T-helper 1 cell (primary cell): ENCODE data around the gene TRIM67.

Source experiments
- DNase-seq, 5 donors: peaks; one replicate each; pipeline ENCODE4 v3.0.0-alpha.2; 2012 to 2020

TRIM67 gene

DNA sequence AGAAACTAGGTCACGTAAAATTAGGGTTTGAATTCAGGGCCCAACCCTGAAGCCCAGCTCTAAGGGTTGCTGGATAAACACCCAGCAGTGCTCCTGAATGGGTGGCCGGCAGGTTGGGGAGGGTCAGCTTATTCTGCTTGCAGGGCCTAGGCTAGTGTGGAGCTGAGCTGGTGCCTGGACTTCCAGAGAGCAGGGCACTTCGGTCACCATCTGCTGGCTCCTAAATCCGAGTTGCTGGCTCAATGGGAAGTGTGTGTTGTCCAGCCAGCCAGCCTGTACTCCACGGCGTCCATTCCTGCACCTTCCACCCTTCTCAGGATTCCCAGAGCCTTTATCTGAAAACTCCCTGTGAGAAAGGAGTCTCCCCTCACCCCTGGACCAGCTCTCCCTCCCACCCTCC is 23.0 kb downstream of the TRIM67 start:
- DNase-seq, result no peak

DNA sequence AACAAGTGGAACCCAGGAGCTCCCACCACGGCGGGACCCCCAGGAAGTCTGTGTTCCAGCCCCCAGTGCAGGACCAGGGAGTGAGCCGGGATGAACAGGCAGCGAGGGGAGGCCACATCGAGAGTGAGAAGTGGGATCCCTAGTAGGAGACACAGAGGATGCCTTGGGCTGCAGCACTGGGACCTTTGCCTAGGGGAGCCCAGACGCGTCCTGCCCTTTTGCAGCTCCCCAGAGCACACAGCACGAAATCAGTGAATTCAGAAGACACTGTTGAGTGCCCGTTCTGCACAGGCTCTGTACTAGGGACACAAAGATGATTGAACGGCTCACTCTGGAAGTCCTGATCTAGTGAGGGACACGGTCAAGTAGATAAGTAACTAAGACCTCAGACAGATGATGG is 23.5 kb downstream of the TRIM67 start:
- DNase-seq, result no peak

DNA sequence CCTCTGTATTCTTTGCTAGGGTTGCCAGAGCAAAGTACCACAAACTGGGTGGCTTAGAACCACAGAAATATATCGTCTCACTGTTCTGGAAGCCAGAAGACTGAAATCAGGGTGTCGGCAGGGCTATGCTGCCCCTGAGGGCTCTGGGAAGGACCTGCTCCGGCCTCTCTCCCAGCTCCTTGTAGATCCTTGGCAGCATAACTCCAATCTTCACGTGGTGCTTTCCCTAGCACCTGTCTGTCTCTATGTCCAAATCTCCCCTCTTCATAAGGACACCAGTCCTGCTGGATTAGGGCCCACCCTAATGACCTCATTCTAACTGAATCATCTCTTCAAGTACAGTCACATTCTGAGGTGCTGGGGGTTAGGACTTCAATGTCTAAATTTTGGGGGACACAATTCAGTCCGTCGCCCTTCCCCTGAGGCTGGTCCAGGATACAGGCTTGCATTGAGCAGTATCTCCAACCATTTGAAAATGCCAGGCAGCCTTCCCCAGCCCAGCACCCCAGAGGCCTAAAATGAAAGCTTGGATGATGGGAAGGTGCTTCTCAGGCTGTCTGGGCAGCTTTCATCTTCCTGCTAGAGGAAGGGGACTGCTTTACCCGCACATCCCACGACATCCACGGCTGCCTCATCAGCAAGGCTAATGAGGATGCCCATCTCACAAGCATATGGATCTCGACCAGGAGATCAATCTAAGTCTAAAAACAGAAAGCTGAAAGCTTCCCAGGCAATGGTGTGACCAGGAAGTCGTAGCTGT is 24.7 kb downstream of the TRIM67 start:
- DNase-seq, result no peak

DNA sequence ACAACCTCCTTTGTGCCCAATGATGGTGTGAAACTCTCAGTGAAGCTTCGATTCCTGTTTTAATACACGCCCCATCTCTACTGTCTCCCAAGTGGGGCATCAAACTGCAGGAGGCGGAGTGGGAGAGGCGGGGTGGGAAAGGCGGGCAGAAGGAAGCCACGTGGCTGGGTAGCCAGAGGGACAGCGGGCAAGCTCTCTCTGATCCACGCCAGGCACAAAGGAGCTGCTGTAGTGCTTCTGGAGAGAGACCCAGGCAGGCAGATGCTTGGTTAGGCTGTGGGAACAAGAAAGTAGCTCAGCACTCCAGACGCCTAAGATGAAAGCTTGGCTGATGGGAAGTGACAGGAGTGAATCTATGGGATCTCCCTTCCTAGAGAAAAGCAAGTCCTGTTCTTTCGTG is 25.7 kb downstream of the TRIM67 start:
- no peak for DNase-seq

DNA sequence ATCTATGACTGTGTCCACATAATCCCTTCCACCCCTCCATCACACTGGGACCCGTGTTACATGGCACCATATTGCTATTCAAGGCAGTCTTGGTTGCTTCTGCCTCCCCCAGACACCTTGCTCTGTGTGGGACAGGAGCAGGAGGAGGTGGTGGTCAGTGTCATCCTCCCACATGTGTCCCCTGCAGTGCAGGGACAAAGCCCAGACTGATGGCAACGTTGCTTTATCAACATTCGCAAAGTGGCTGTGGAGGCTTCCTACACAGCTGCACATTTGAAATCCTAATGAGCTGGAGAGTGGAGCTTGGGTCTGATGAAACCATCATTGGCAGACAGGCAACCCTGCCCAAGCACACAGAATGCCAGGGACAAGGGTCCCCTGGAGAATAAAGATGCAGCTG is 26.2 kb downstream of the TRIM67 start:
- no peak for DNase-seq

DNA sequence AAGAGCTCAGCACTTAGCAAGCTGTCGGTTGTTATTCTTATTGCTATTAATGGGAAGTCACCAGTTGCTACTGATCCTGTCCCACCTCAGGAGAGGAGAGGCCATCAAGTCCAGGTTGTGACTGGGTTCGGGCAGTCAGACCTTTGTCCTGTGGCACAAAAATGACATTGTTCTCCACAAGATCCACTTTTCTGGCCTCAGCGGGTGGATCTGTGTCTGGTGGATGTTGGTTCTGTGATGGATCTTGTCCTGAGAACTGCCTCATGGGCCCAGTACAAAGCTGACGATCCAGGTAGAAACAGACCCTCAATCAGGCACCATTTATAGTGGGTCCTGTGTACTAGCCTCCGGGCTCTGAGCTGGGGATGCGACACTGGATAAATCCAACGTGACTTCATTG is 26.9 kb downstream of the TRIM67 start:
- DNase-seq, result no peak

DNA sequence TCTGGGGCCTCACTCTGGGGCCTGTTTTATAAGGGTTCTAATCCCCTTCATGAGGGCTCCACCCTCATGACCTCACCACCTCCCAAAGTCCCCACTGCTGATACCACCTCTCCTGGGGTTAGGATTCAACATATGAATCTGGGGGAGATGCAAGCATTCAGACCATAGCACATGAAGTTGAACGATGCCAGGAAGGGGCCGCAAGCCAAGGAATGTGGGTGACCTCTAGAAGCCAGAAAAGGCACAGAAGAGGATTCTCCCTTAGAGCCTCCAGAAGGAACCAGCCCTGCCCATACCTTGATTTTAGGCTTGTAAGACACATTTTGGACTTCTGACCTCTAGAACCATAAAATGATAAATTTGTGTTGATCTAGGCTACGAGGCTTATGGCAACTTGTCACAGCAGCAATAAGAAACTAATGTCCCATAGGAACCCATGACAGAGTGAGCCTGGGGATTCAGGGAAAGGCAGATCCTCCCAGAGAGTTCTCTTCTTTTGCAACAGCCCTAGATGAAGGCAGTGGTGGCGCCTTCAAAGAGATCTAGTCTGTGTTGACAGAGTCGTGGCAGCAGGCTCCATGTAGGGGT is 27.9 kb downstream of the TRIM67 start:
- DNase-seq, result no peak

DNA sequence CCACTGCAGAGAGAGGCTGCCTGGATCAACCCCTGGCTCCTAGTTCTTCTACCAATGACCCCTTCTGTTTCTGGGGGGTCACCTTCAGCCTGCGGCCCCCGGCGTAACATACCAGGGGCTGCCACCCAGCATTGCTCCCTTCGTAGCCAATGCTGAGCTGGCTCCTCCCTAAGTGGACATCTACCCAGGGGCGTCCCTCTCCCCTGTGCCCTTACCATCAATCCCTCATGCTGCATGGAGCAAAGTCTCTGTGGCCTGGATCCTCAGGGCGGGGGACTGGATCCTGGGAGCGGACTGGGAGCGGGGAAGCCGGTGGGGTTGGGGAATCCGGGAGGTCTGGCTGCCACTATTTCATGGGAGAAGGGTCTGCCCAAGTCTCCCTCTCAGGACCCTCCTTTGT is 28.6 kb downstream of the TRIM67 start:
- DNase-seq, result no peak

DNA sequence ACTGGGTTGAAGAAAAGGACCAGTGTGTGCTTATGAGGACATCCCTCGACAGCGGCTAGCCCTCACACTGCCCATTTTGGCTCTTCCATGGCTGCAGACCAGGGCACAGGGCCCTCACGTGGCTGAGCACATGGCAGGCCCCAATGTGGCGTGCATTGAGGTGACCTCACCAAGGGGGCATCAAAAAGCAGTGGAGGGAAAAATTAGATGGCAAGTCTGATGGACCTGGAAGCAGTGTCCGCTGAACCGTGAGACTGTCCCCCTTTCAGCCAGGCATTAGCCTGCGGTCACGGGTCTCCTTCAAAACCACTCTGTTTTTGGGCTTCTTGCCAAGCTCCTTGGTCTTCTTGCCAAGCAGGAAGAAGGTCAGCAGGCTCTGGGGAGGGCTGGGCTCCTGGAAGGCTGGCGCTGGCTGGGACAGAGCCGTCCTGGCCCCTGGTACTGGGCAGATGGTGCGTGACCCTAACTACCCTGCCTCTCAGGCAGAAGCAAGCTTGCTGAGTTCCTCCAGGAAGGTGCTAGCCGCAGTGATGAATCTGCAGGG is 30.8 kb downstream of the TRIM67 start:
- no peak for DNase-seq

DNA sequence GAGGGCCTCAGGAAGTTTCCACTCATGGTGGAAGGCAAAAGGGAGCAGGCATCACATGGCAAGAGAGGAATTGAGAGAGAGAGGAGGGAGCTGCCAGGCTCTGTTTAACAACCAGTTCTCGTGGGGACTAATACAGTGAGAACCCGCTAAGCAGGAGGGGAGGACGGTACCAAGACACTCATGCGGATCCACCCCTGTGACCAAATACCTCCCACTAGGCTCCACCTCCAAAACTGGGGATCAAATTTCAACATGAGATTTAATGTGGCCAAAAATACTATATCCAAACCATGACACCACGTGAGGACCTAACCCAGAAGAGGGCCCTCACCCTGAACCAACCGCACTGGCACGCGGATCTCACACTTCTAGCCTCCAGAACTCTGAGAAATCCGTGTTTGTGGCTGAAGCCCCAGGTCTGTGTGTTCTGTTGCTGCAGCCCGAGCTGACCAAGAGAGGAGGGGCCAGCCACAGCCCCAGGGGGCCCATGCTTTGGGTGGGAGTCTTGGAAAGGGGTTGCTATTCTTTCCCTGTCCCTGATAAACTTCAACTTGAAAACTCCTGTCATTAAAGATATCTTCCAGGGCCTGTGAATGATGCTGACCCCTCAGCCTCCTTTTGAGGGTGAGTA is 32.0 kb downstream of the TRIM67 start:
- DNase-seq, result no peak

DNA sequence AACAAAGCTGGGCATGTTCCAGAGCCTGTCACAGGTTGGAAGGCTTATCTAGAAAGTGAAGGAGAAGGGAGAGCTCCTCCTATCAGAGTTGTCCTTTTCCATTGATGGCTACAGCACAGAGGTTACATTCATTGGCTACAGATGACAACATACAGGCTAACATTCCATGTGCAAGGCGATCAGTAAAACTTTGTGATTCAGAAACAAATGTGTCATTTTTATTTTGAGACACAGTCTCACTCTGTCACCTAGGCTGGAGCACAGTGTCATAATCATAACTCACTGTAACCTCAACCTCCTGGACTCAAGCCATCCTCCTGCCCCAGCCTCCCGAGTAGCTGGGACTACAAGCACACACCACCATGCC is 32.6 kb downstream of the TRIM67 start:
- no peak for DNase-seq

DNA sequence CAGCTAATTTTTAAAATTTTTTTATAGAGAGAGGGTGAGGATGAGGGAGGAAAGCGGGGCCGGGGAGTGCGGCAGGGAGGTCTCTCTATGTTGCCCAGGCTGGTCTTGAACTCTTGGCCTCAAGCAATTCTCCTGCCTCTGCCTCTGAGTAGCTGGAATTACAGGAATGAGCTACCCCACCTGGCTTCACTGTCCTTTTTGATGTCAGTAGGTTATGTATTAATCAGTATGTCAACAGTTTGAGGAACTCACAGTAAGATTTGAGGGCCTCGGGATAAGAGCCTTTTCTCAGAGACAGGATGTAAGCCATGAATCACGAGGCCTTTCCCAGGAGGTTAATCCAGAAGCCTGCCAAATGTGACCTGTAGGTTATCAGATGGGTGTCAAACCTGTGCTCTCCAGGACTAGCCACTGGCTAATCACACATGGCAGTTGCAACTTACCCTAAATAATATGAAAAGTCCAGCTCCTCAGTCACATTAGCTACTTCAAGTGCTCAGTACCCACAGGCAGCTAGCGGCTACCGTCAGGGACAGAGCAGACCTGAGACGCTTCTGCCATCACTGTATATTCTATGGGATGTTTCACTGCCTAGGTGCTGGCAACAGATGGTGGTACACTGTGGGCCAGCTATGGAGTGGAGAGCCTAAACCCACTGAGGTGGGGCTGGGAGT is 33.1 kb downstream of the TRIM67 start:
- DNase-seq, result no peak

DNA sequence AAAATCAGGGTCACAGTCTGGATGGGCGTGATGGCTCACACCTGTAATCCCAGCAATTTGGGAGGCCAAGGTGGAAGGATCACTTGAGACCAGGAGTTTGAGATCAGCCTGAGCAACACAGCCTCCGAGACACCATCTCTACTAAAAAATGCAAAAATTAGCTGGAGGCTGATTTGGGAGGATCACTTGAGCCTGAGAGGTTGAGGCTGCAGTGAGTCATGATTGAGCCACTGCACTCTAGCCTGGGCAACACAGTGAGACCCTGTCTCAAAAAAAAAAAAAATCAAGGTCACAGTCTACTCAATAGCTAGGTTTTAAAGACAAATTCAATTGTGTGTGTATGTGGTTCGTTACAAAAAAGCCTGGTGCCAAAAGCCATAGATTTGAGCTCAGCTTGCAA is 34.4 kb downstream of the TRIM67 start:
- DNase-seq, result no peak

DNA sequence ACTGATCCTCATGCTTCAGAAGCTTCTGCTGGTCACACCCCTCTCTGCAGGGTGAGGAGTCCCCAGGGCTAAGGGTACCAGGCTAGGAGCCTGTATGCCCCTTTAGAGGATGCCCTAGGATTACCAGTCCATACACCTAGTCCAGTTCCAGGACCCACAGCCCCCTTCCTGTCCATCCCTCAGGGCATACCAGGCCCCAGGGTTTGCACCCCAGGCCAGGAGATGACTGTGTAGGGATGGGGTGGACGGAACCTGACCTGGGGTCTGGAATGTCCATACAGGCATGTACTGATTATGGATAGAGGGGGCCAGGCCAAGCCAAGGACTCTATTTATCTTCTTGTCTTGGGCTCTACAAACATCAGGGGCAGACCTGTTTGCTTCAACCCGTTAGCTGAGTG is 34.9 kb downstream of the TRIM67 start:
- DNase-seq, result no peak

DNA sequence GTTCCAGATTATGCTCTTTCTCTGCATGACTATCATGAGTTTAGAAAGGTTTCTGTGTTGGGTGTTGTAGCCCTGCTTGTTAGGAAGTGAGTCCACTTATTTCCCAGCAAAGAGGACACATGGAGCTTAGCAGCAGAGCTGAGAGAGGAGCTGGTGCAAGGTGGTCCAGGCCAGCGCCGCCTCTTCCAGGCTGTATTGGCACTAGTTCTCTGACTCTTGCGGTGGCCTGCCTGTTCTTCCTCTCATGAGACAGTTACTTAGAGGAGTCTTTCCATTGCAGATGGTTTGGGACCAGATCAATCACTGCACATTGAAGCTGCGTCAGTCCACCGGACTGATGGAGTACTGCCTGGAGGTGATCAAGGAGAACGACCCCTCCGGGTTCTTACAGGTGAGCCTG is 38.0 kb downstream of the TRIM67 start:
- no peak for DNase-seq

DNA sequence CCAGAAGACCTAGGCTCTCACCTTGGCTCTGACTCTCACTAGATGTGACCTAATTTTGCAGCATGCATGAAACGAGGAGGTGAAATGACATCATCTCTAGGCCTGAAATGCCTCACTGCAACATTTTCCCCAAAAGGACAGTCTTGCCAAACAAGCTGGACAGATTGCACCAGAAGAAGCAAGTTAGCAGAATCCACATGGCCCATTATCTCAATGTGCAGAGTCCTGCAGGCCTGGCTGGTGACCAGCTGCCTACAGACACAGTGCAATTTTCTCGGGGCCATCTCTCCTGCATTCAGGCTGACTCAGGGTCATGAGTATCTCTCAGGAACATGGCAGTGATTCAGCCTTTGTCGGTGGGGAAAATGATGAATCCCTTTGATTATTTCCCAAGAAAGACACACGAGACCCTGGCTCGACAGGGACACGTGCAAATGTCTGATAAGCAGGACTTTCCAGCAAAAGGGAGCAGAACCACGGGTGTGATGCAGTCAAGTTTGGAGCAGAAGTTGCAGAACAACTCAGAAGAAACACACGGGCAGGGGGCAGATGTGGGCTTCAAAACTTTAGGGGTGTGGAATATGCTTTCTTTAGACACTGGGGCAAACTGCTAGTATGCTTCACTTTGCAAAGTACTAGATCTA is 38.7 kb downstream of the TRIM67 start:
- no peak for DNase-seq

DNA sequence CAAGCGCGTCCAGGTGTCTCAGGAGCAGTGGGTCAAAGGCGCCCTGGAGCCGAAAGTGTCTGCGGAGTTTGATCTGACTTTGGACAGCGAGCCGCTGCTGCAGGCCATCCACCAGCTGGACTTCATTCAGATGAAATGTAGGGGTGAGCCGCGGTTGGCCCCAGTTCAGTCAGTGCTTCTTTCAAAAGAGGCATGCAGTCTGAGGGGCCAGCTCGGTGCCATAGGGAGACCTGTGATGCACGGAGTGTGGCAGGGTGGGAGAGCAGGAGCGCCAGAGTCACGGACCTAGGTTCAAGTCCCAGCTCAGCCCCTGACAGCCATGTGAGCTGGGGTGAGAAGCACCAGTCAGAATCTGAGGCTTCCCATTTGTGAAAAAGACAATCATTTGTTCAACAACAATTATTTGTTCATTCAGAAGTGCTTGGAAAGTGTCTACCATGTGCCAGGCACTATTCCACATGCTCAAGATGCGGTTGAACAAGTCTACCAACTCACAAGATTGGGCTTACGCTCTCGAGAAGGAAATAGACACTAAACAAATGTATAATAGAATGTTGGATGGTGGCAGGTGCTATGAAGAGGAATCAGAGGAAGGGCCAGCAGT is 39.6 kb downstream of the TRIM67 start:
- DNase-seq, result no peak

DNA sequence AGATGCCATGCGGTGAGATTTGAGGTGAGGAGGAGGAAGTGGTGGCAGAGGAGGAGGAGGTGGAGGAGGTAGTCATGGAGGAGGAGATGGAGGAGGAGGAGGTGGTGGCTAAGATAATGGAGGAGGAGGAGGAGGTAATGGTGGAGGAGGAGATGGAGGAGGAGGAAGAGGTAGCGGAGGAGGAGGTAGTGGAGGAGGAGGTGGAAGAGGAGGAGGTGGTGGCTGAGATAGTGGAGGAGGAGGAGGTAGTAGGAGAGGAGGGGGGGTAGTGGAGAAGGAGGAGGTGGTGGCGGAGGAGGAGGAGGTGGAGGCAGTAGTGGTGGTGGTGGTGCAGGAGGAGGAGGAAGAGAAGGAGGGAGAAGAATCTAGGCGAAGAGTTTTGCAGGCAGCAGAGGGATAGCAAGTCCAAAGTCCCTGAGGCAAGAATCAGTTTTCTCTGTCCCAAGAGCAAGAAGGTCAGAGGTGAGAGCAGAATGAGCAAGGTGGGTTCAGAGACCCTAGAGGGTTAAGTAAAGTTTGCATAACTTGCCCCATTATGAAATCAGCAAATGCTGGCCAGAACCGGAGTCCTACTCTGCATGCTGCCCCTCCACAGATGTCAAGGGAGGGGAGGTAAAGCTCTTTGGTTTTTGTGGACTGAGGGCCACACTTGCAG is 40.2 kb downstream of the TRIM67 start:
- no peak for DNase-seq

DNA sequence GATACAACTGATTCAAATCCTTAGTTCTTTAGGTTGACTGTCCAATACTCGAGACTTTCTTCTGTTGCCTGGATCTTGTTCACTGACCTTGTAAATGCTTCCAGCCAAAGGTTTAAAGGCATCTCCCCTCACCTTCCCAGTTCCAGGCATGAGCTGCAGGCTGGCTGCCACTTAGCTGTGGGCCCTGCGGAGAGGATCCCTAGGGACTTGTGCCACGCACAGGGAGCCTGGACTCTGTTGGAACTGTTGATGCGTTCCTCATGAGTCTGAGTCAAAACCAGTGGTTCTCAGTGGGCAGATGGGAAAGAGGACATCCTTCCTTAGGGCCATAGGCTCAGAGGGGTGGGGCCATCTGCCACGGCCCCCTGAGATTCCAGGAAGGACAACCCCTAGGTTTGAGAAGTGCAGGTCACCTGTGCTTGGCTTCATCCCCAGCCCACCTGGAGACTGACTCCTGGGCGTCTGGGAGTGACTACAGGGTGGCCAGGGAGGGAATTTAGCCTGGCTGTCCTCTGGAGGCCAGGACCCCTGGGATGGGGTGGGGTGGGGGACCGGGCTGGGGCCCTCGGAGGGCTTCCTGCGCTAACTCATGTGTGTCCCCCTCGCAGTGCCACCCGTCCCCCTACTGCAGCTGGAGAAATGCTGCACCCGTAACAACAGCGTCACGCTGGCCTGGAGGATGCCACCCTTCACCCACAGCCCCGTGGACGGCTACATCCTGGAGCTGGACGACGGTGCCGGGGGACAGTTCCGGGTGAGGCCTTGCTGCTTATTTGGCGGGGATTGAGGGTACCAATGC is 41.6 kb downstream of the TRIM67 start:
- DNase-seq, result no peak

DNA sequence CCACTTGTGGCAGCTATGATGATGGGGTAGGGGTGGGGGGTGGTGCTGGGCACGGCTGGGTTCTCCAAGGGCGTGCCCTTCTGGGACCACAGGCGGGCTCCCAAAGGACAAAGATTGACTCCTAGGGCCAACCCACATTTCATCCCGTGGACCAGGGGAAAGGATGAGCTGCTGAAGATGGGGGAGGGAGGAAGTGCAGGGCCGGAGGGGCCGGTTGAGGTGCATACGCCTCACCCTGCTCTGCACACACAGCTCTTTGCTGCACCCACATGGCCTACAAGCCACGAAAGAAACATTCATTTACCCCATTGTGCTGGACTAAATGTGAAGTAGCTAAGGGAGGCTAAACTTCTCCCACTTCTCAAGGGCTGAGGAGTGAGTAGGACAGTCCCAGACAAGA is 45.0 kb downstream of the TRIM67 start:
- no peak for DNase-seq

DNA sequence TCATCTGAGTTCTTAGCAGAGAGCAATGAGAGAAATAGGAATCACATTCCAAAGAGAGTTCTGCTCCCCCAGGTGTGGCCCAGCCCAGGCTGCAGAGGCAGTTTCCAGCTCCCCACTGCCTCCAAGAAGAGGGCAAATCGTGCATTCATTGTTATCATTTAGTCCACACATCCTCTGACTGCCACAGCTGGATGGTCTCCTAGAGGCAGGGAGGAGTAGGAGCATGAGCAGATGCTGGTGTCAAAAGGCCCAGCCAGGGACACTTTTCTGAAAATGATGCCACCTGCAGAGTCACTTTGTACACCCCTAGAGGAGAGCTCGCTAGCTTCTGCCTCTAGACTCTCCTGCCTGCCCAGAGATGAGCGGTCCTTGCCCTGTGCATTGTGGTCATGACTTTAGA is 45.6 kb downstream of the TRIM67 start:
- no peak for DNase-seq
